ENCODE data around the gene COMTD1.

DNA sequence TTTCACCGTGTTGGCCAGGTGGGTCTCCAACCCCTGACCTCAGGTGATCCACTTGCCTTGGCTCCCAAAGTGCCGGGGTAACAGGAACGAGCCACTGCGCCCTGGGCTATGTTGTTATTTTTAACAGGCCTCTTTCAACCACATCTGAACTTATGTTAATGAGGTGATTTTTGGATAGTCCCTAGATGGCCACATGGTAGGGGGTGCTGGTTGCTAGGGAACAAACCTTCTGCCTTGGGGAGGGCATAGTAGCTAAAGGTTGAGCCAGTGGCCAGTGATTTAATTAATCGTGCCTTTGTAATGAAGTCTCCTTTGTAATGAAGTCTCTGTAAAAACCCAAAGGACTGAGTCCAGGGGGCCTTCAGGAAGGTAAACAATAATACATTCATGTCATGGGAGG lies 9.1 kb downstream of the COMTD1 start:
- TF ChIP-seq, protein P1, sequence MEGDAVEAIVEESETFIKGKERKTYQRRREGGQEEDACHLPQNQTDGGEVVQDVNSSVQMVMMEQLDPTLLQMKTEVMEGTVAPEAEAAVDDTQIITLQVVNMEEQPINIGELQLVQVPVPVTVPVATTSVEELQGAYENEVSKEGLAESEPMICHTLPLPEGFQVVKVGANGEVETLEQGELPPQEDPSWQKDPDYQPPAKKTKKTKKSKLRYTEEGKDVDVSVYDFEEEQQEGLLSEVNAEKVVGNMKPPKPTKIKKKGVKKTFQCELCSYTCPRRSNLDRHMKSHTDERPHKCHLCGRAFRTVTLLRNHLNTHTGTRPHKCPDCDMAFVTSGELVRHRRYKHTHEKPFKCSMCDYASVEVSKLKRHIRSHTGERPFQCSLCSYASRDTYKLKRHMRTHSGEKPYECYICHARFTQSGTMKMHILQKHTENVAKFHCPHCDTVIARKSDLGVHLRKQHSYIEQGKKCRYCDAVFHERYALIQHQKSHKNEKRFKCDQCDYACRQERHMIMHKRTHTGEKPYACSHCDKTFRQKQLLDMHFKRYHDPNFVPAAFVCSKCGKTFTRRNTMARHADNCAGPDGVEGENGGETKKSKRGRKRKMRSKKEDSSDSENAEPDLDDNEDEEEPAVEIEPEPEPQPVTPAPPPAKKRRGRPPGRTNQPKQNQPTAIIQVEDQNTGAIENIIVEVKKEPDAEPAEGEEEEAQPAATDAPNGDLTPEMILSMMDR (optimal IDR thresholded peaks at IDR 0.05 in 1 of 3, IDR thresholded peaks at IDR 0.05 in 1 of 3, conservative IDR thresholded peaks at IDR 0.05 in 1 of 3; ENCODE audit: extremely low read depth in 1 of 3, insufficient read depth in 2 of 3, low read length in 3 of 3) = no peak
- no peak for TF ChIP-seq EZH2 (IDR thresholded peaks at IDR 0.05; ENCODE audit: low read length)
